ENCODE measurements around the gene RXRA.
"Not testable (repeated sequence)": the region's sequence is repeated elsewhere in the genome, so short reads cannot be mapped to it uniquely, and the experiment has no call there.

Gene RXRA

GRCh38 chr9:134294153-134295071, 31.8 kb upstream of the RXRA start:
- DNase-seq, result no peak

- DNase-seq, result no peak
Measured at GRCh38 chr9:134295101-134295745, 31.0 kb upstream of the RXRA start.

GRCh38 chr9:134295746-134296250, 30.5 kb upstream of the RXRA start:
- DNase-seq, result no peak

GRCh38 chr9:134296301-134297082, 29.8 kb upstream of the RXRA start:
- DNase-seq, result no peak

GRCh38 chr9:134297083-134297410, 29.2 kb upstream of the RXRA start:
- DNase-seq, result no peak

DNA sequence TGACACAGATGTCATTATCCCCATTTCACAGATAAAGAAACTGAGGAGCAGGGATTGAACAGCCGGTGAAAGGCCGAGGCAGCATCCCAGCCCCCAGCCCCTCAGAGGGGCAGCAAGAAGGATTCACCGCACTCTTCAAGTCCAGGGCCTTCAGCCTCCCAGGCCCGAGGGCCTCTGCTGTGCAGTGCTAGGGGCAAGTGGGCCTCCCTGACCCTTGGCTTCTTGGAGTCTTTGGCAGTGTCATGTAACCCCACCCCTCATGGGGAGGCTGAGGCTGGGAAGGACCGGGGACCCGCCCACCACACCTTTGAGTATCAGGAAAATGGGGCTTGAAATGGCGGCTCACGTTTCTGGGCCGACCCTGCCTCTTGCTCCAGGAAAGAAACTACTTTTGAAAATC, 28.7 kb upstream of the RXRA start:
- no peak for DNase-seq

- DNase-seq, result no peak
Measured at GRCh38 chr9:134298000-134298399, 28.3 kb upstream of the RXRA start.

DNA sequence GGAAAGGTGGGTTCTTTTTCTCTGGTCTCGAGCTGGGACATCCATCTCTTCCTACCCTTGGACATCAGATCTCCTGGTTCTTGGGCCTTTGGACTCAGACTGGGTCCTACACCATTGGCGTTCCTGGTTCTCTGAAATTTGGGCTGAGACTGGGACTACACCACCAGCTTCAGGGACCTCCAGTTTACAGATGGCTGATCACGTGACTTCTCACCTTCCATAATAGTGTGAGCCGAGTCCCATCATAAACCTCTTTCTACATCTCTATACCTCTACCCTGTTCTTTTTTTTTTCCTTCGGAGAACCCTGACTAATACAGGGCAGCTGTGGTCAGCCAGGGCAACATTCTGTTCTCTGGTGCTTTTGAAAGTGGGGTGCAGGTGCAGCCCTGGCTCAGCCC, 27.2 kb upstream of the RXRA start:
- no peak for DNase-seq

DNA sequence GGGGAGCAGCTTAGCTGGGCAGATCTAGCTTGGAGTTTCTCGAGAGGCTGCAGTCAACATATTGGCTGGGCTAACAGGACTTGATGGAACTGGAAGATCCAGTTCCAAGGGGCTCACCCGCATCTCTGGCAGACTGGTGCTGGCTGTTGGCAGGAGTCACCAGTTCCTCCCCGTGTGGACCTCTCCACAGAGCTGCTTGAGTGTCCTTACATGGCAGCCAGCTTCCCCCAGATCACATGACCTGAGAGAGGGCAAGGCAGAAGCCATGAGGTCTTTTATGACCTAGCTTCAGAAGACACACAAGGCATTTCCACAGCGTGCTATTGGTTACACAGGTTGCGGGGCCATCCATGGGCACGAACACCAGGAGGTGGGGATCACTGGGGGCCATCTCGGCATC, 26.4 kb upstream of the RXRA start:
- DNase-seq, result no peak

GRCh38 chr9:134301387-134302129, 24.7 kb upstream of the RXRA start:
- no peak for DNase-seq

DNA sequence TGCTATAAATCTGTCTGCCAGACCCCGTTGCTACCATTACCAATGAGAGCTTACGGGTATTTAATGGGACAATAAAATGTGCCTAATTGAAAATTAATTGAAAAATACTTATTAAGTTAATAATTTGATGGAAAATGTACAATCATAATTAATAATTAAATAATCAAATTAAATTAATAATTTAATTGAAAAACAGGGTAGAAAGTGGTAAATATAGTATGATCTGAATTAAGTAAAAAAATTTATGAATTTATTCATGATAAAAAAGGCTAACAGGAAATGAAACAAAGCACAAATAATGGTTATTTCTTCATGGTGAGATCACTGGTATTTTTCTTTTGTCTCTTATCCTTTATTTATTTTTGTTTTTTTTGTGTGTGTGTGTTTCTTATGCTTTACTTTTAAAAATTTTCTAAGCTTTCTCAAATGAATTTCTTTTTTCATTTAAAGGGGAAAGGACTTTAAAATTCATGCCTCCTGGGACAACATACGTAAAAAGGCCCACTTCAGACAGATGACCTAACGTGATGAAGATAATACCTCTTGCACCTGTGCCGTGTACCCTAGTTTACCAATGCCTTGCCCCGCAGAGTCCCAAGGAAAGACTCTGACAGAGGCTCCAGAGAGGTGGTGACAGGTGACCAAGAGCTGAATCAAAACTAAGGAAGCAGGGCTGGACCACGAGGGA, 24.0 kb upstream of the RXRA start:
- DNase-seq, result no peak

- DNase-seq, result no peak
Measured at GRCh38 chr9:134303601-134304000, 22.7 kb upstream of the RXRA start.

DNA sequence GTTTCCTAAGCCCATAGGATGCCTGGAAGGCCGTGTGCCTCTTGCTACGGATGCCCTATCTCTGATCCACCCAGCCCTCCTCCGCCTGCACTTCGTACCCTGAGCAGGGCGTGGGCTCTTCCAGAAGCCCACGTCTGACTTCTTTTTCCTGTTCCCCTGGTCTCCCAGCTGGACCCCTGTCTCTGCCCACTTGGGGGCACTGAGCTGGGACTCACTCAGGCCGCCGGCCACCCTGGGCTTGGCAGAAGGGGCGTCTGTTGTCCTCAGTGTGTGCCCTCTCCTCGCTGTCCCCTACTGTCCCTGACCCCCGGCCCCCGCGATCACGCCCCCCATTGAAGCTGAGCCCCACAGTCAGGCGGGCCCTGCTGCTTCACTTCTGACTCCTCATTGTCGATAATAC, 22.0 kb upstream of the RXRA start:
- DNase-seq, result no peak

DNA sequence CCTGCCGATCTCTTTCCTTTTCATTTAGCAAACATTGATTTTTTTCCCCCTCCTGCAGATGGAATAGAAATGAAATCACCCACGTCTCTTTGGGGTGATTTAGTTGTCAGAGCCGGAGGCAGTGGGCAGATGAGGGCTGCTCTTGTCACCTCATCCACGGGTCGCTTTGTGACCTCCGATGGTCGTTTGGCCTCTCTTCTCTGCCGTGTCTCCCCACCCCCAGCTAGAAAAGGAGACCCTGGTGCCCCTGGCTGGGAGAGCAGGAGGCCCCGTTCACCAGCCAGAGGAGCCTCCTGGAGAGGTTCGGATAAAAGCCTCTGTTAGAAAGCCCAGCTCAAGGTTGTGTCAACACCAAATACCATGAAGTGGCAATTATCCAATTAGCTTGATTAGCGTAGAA, 21.6 kb upstream of the RXRA start:
- peak; percentile 29 for DNase-seq

DNA sequence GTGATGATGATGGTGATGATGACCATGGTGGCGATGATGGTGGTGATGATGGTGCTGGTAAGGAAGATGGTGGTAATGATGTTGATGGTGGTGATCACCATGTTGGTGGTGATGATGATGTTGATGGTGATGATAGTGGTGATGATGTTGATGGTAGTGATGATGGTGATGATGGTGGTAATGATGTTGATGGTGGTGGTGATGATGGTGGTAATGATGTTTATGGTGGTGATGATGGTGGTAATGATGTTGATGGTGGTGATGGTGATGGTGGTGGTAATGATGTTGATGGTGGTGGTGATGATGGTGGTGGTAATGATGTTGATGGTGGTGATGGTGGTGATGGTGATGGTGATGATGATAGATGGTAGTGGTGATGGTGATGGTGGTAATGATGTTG, 20.7 kb upstream of the RXRA start:
- DNase-seq, result no peak

DNA sequence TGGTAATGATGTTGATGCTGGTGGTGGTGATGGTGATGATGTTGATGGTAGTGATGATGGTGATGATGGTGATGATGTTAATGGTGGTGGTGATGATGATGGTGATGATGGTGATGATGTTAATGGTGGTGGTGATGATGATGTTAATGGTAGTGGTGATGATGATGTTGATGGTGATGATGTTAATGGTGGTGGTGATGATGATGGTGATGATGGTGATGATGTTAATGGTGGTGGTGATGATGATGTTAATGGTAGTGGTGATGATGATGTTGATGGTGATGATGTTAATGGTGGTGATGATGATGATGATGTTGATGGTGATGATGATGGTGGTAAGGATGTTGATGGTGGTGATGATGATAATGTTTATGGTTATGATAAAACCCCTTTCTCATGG, 20.2 kb upstream of the RXRA start:
- DNase-seq, result not testable (repeated sequence)

GRCh38 chr9:134306636-134307600, 19.3 kb upstream of the RXRA start:
- no peak for DNase-seq

- DNase-seq, result no peak
Measured at GRCh38 chr9:134307674-134308638, 18.3 kb upstream of the RXRA start.

GRCh38 chr9:134308639-134309220, 17.5 kb upstream of the RXRA start:
- DNase-seq, result not testable (repeated sequence)

All from NCI-H2107 (cell line).